Motor neuron (in vitro differentiated cells): ENCODE data around the gene TAF11L14. TPM values are rescaled to one million over a fixed set of nuclear protein-coding genes. Genes with fewer than 3 reads are reported as not detected.
A peak's percentile ranks its signal among the peaks of the same experiment; 100 is the strongest.
"Not testable (repeated sequence)": the region's sequence is repeated elsewhere in the genome, so short reads cannot be mapped to it uniquely, and the experiment has no call there.

Experiments used
- ATAC-seq, 8 experiments: fragments of 200-7000 bp; cut with Tn5 transposase; replicated peaks in 6 of 8; 2 replicates each; pipeline ENCODE4 v1.8.0; 2021; ENCODE audit warnings: mild to moderate bottlenecking in 8 of 8, moderate library complexity in 8 of 8
- H3K27ac ChIP-seq, 2 donors: fragments of 250-450 bp; sonication (Bioruptor Pico); 2 replicates each; pipeline ENCODE4 v1.9.0; 2021; ENCODE audit warnings: antibody characterized with exemption in 2 of 2, mild to moderate bottlenecking in 2 of 2, moderate library complexity in 1 of 2
- H3K4me1 ChIP-seq, 2 donors: fragments of 250-450 bp; sonication (Bioruptor Pico); replicated peaks in 1 of 2; 2 replicates each; pipeline ENCODE4 v1.6.1; 2021; ENCODE audit warnings: antibody characterized with exemption in 2 of 2, mild to moderate bottlenecking in 2 of 2, moderate library complexity in 1 of 2
- H3K4me3 ChIP-seq, 5 donors: fragments of 250-450 bp; sonication (Bioruptor Pico); 2 replicates each; pipeline ENCODE4 v1.9.0; 2021; ENCODE audit warnings: antibody characterized with exemption in 5 of 5, mild to moderate bottlenecking in 5 of 5, moderate library complexity in 4 of 5
- WGBS, 10 experiments: fragments of 450-650 bp; shearing (Covaris generic); methylation state at CpG; one replicate each; pipeline ENCODE4 v1.0.0; 2022; 5-methylcytosine and 5-hydroxymethylcytosine counted together
- in situ Hi-C, 9 experiments: fragments of 400-800 bp; cut with MboI; loops; one replicate each; pipeline ENCODE4 v1.15.0; 2021; ENCODE audit warnings: low sequenced_read_pairs in 9 of 9, low pct_unique_long_range_greater_than_20kb in 2 of 9; ENCODE audit not compliant: unreplicated experiment in 9 of 9
- total RNA-seq, 8 experiments: library from RNA; unstranded; fragments of 300-600 nt; gene quantifications; 2 replicates each; pipeline versions ENCODE4 v1.2.3 to v1.2.4, GENCODE V29; 2022

The TAF11L14 gene
- total RNA-seq, 8 experiments from 2014 or later, result 0.54 TPM; not detected in 7

- ATAC-seq, H3K27ac ChIP-seq, H3K4me3 ChIP-seq, in situ Hi-C loops, H3K4me1 ChIP-seq: not testable (repeated sequence)
- WGBS, 10 experiments, result no CpG with 5 or more reads among the region's 12 CpGs
Measured at GRCh38 chr5:17631788-17632187, 2.5 kb upstream of the TAF11L14 start, which contains the start of gene TAF11L13. Gene TAF11L13, plus strand, starts transcription at chr5:17632088.

- H3K27ac ChIP-seq, in situ Hi-C loops, H3K4me3 ChIP-seq, H3K4me1 ChIP-seq, ATAC-seq: not testable (repeated sequence)
- 60 to 100% (median 95%) methylated on average over 1 to 10 of the region's 10 CpGs; no CpG with 5 or more reads in 6 of the 10 experiments for WGBS, 10 experiments
Measured at GRCh38 chr5:17649232-17649631, 15.0 kb downstream of the TAF11L14 start.

- H3K27ac ChIP-seq, ATAC-seq, in situ Hi-C loops, H3K4me3 ChIP-seq, H3K4me1 ChIP-seq: not testable (repeated sequence)
- WGBS, 10 experiments, result 73 to 98% (median 90%) methylated on average over 2 to 10 of the region's 32 CpGs; no CpG with 5 or more reads in 7 of the 10 experiments
Measured at GRCh38 chr5:17655201-17655759, 21.0 kb downstream of the TAF11L14 start.

GRCh38 chr5:17655921-17656320 lies 21.7 kb downstream of the TAF11L14 start:
- WGBS, 10 experiments, result 7 to 83% (median 80%) methylated on average over 1 to 3 of the region's 6 CpGs; no CpG with 5 or more reads in 7 of the 10 experiments
- no peak overlapping the region for H3K4me3 ChIP-seq
- in situ Hi-C loops, result no loop called here
- no peaks in the 10 kb centered on the region for H3K4me1 ChIP-seq
- H3K27ac ChIP-seq, result no peak overlapping the region
- no peak for ATAC-seq

- H3K4me3 ChIP-seq, result no peak overlapping the region
- WGBS, 10 experiments, result 5 to 94% (median 42%) methylated on average over 2 to 5 of the region's 8 CpGs; no CpG with 5 or more reads in 4 of the 10 experiments
- in situ Hi-C loops, result no loop called here
- no peak overlapping the region for H3K27ac ChIP-seq
- no peaks in the 10 kb centered on the region for H3K4me1 ChIP-seq
- ATAC-seq, result no peak
Measured at GRCh38 chr5:17663182-17663581, 28.9 kb downstream of the TAF11L14 start.

GRCh38 chr5:17665836-17666235 lies 31.6 kb downstream of the TAF11L14 start:
- no peak overlapping the region for H3K27ac ChIP-seq
- WGBS, 10 experiments, result 17 to 100% (median 92%) methylated on average over 1 to 2 of the region's 2 CpGs
- no peak for ATAC-seq
- no peaks in the 10 kb centered on the region for H3K4me1 ChIP-seq
- no peak overlapping the region for H3K4me3 ChIP-seq
- in situ Hi-C loops, result no loop called here

- ATAC-seq, result no peak
- WGBS, 10 experiments, result 8 to 100% (median 66%) methylated on average over 2 to 3 of the region's 3 CpGs; no CpG with 5 or more reads in 2 of the 10 experiments
- in situ Hi-C loops, result no loop called here
Measured at GRCh38 chr5:17666726-17667235, 32.5 kb downstream of the TAF11L14 start.

GRCh38 chr5:17670353-17670752 lies 36.1 kb downstream of the TAF11L14 start:
- 80 to 100% (median 100%) methylated on average over 1 to 5 of the region's 14 CpGs; no CpG with 5 or more reads in 5 of the 10 experiments for WGBS, 10 experiments
- no peak for ATAC-seq
- H3K27ac ChIP-seq, result no peak overlapping the region
- H3K4me1 ChIP-seq, result no peaks in the 10 kb centered on the region
- H3K4me3 ChIP-seq, result no peak overlapping the region
- in situ Hi-C loops, result no loop called here

More at GRCh38 chr5:17666726-17667235, 32.5 kb downstream of the TAF11L14 start:
- H3K27ac ChIP-seq, result no peak overlapping the region
- no peaks in the 10 kb centered on the region for H3K4me1 ChIP-seq
- H3K4me3 ChIP-seq, result no peak overlapping the region

GRCh38 chr5:17678751-17679324 lies 44.6 kb downstream of the TAF11L14 start:
- 0 to 83% (median 75%) methylated on average over 1 to 4 of the region's 4 CpGs; no CpG with 5 or more reads in 2 of the 10 experiments for WGBS, 10 experiments
- H3K4me3 ChIP-seq, result no peak overlapping the region

GRCh38 chr5:17679597-17680203 lies 45.4 kb downstream of the TAF11L14 start:
- in situ Hi-C loops, result no loop called here
- no peak for ATAC-seq
- 30 to 100% (median 74%) methylated on average over 1 to 7 of the region's 8 CpGs for WGBS, 10 experiments
- Histone ChIP-seq H3K27ac (no peak overlapping the region), H3K4me1 (peaks cover 0 to 11% of the 10 kb centered on the region in 2 donors), H3K4me3 (no peak overlapping the region)

More at GRCh38 chr5:17678751-17679324, 44.6 kb downstream of the TAF11L14 start:
- Histone ChIP-seq H3K27ac (no peak overlapping the region), H3K4me1 (peaks cover 0 to 11% of the 10 kb centered on the region in 2 donors)
- peak in 5 of 8 experiments; percentile 58 to 93 (median 71) for ATAC-seq
- in situ Hi-C loops, result no loop called here

GRCh38 chr5:17680737-17681136 lies 46.5 kb downstream of the TAF11L14 start:
- WGBS, 10 experiments, result 0 to 100% (median 51%) methylated on average over 2 of the region's 2 CpGs; no CpG with 5 or more reads in 2 of the 10 experiments
- Histone ChIP-seq H3K4me3 (no peak overlapping the region), H3K27ac (no peak overlapping the region), H3K4me1 (peaks cover 0 to 11% of the 10 kb centered on the region in 2 donors)
- in situ Hi-C loops, result no loop called here
- ATAC-seq, result no peak
